PFSK-1 (cell line): ENCODE results near the gene RHCG.

ENCODE experiments used
- FOXP2 ChIP-seq: optimal IDR thresholded peaks from 2 replicates; pipeline ENCODE3; 2011; ENCODE audit warnings: borderline replicate concordance, control low read depth, inconsistent platforms; ENCODE audit not compliant: insufficient read depth; ENCODE audit errors: extremely low read length, extremely low read depth
- POLR2AphosphoS5 ChIP-seq: IDR thresholded peaks from 2 replicates; pipeline ENCODE4 v1.6.1; 2012; ENCODE audit warnings: low read depth, mild to moderate bottlenecking, control low read depth, low read length, moderate library complexity
- SIN3A ChIP-seq: IDR thresholded peaks from 2 replicates; pipeline ENCODE4 v1.6.1; 2012; ENCODE audit warnings: mild to moderate bottlenecking, low read length, moderate library complexity, borderline replicate concordance; ENCODE audit not compliant: insufficient read depth
- TAF1 ChIP-seq: IDR thresholded peaks from 2 replicates; pipeline ENCODE4 v1.6.1; 2012; ENCODE audit warnings: low read length, control low read depth, borderline replicate concordance; ENCODE audit not compliant: insufficient read depth
- TF ChIP-seq, protein P1 (sequence below), 2 experiments: IDR thresholded peaks; 2 replicates each; pipeline versions ENCODE4 v1.6.1 to v1.8.0; 2011 to 2012; ENCODE audit warnings: low read depth in 2 of 2, low read length in 2 of 2, control low read depth in 1 of 2, inconsistent platforms in 1 of 2, mild to moderate bottlenecking in 1 of 2, moderate library complexity in 1 of 2; ENCODE audit not compliant: insufficient read depth in 1 of 2

Gene RHCG

DNA sequence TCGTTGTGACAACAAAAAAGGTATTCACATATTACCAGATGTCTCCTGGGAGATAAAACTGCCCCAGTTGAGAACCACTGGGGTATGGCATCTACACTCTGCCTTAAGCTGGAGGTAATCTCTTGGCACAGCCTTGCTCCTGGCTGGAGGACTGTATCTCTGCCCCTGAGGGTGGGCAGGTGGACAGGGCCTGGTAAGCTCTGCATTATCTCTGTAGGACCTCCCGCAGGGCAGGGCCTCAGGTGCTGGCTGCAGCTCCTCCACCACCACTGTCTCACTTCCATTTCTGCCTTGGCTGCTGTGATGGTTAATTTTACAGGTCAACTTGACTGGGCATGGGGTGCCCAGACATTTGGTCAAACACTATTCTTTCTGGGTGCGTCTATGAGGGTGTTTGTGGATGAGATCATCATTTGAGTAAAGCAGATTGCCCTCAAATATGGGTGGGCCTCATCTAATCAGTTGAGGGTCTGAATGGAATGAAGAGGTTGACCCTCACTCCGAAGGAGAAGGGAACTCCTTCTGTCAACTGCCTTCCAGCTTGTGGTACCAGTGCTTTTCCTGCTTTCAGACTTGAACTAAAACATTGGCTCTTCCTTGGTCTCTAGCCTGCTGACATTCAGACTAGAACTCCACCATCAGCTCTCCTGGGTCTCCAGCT is 9.8 kb upstream of the RHCG start:
- TF ChIP-seq SIN3A (no peak), TAF1 (no peak), POLR2AphosphoS5 (no peak), FOXP2 (no peak)
- TF ChIP-seq, protein P1, sequence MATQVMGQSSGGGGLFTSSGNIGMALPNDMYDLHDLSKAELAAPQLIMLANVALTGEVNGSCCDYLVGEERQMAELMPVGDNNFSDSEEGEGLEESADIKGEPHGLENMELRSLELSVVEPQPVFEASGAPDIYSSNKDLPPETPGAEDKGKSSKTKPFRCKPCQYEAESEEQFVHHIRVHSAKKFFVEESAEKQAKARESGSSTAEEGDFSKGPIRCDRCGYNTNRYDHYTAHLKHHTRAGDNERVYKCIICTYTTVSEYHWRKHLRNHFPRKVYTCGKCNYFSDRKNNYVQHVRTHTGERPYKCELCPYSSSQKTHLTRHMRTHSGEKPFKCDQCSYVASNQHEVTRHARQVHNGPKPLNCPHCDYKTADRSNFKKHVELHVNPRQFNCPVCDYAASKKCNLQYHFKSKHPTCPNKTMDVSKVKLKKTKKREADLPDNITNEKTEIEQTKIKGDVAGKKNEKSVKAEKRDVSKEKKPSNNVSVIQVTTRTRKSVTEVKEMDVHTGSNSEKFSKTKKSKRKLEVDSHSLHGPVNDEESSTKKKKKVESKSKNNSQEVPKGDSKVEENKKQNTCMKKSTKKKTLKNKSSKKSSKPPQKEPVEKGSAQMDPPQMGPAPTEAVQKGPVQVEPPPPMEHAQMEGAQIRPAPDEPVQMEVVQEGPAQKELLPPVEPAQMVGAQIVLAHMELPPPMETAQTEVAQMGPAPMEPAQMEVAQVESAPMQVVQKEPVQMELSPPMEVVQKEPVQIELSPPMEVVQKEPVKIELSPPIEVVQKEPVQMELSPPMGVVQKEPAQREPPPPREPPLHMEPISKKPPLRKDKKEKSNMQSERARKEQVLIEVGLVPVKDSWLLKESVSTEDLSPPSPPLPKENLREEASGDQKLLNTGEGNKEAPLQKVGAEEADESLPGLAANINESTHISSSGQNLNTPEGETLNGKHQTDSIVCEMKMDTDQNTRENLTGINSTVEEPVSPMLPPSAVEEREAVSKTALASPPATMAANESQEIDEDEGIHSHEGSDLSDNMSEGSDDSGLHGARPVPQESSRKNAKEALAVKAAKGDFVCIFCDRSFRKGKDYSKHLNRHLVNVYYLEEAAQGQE (IDR thresholded peaks at IDR 0.05; ENCODE audit: insufficient read depth in 1 of 2, low read depth in 2 of 2, low read length in 2 of 2) = no peak

DNA sequence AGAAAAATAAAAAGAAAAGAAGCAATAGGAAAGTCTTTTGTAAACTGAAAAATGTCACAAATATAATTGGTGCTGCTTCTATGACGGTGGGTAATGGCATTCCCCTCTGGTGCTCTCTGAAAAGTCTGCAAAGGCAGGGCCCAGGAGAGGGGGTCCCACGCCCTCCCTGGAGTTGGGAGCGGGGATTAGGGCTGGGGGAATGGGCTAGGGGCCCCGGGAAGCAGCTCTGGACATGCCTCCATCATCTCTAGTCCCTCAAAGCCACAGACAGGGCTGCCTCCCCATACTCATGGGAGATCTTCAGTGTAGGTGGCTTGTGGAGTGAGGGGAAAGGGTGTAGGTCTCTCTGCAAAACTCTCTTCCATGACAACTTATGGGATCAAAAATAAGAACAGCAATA is 7.8 kb upstream of the RHCG start:
- TF ChIP-seq POLR2AphosphoS5 (no peak), TAF1 (no peak), SIN3A (no peak), FOXP2 (no peak)
- TF ChIP-seq, protein P1 (IDR thresholded peaks at IDR 0.05; ENCODE audit: insufficient read depth in 1 of 2, low read depth in 2 of 2, low read length in 2 of 2) = no peak

DNA sequence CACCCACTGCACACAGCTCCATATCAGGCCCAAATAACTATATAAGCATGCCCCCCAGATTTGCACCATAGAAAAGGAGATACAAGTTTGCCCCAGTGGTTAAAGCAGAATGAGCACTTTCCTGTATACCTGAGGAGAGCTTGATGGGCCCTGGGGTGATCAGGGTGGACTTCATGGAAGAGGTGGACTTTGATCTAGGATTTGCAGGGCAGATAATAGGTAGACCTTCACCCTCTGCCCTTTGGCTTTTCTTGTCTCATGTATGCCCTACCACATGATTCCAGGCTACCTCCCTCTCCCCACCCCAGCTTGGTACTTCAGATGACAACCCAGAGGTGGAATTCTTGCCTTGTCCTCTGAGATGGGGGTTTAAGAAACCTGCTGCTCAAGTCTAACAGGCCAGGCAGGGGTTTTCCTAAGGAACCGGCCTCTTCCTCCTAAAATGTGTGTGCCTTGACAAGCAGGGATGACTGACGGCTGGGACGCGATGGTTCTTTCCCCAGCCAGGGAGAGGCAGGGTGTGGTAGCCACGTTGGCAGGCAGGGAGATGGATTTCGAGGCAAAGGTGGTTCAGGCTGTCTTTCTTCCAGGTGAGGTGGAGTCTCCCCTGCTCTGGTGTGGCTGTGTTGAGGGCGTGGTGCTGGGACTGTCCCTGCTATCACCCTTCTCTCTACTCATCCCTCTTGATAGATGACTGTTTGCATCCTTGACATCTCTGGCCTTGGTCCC is 6.6 kb upstream of the RHCG start:
- TF ChIP-seq POLR2AphosphoS5 (no peak), TAF1 (no peak), SIN3A (no peak), FOXP2 (no peak)
- TF ChIP-seq, protein P1 (IDR thresholded peaks at IDR 0.05; ENCODE audit: insufficient read depth in 1 of 2, low read depth in 2 of 2, low read length in 2 of 2) = no peak

DNA sequence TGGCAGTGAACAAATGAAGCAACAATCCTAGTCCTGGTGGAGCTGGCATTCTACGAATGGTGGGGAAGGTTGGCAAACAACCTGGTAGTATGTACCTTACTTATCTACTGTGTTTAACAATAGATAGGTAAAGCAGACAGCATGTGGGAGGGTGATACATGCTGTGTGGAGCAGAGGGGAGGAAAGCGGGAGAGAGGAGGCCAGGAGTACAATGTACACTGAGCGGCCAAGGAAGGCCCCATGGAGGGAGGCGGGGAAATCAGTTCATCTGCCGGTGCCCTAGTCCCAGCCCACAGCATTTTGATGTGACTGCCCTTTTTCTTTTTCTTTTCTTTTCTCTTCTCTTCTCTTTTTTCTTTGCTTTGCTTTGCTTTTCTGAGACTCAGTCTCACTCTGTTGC is 5.3 kb upstream of the RHCG start:
- TF ChIP-seq, protein P1 (IDR thresholded peaks at IDR 0.05; ENCODE audit: insufficient read depth in 1 of 2, low read depth in 2 of 2, low read length in 2 of 2) = no peak
- no peak for TF ChIP-seq TAF1
